ENCODE measurements around the gene KBTBD4. TPM values are rescaled to one million over a fixed set of nuclear protein-coding genes. Genes with fewer than 3 reads are reported as not detected.

KBTBD4 gene
- total RNA-seq, 1 experiment from 2014 or later = 42.8 TPM

DNA sequence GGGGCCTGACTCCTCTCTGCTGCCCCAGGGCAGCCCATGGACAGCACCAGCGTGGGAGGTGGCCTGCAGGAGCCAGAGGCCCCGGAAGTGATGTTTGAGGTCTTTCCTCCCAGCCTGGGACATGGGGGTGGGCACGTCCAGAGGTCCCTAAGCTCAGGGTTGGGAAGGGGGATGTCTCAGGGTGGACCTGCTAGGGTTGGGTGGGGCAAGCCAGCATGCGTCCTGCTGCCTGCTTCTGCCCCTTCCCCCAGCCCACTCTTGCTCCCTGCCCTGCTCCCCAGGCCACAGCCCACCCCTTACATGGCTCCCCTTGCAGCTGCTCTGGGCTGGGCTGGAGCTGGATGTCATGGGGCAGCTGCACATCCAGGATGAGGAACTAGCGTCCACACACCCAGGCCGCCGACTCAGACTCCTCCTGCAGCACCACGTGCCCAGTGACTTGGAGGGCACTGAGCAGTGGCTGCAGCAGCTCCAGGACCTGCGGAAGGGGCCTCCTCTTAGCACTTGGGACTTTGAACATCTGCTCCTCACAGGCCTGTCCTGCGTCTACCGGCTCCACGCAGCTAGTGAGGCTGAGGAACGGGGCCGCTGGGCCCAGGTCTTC, 9.1 kb upstream of the KBTBD4 start:
- peaks cover 4% of the 10 kb centered on the region for H3K27me3 ChIP-seq (replicated peaks; ENCODE audit: insufficient read depth, low read depth, low read length, poor library complexity)
- no peaks in the 10 kb centered on the region for H3K9me3 ChIP-seq (ENCODE audit: low read depth, low read length, poor library complexity, severe bottlenecking)
- no TSS peak for BruUV-seq (replicated peaks)
- intact Hi-C loops (cut with micrococcal nuclease; ENCODE audit: unreplicated experiment) = loop anchor here (10.0 kb wide), 1 partner anchor 57 kb away; the partner anchor contains the start of gene MTCH2
- CTCF ChIA-PET = no interaction called here
- DNase-seq (ENCODE audit: low spot score) = no peak
- H3K36me3 ChIP-seq (ENCODE audit: insufficient read depth, low read length, poor library complexity, severe bottlenecking) = peaks cover 22% of the 10 kb centered on the region
- TF ChIP-seq EZH2 (IDR thresholded peaks at IDR 0.05; ENCODE audit: borderline replicate concordance, low read depth, low read length, poor library complexity, severe bottlenecking) = no peak
- TF ChIP-seq, protein P1, sequence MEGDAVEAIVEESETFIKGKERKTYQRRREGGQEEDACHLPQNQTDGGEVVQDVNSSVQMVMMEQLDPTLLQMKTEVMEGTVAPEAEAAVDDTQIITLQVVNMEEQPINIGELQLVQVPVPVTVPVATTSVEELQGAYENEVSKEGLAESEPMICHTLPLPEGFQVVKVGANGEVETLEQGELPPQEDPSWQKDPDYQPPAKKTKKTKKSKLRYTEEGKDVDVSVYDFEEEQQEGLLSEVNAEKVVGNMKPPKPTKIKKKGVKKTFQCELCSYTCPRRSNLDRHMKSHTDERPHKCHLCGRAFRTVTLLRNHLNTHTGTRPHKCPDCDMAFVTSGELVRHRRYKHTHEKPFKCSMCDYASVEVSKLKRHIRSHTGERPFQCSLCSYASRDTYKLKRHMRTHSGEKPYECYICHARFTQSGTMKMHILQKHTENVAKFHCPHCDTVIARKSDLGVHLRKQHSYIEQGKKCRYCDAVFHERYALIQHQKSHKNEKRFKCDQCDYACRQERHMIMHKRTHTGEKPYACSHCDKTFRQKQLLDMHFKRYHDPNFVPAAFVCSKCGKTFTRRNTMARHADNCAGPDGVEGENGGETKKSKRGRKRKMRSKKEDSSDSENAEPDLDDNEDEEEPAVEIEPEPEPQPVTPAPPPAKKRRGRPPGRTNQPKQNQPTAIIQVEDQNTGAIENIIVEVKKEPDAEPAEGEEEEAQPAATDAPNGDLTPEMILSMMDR (conservative IDR thresholded peaks at IDR 0.05; ENCODE audit: low read depth, low read length) = no peak
- H3K4me3 ChIP-seq (ENCODE audit: low read depth, low read length, poor library complexity, severe bottlenecking) = no peak overlapping the region
- no peaks in the 10 kb centered on the region for H3K4me1 ChIP-seq (ENCODE audit: insufficient read depth, low read length, poor library complexity, severe bottlenecking)
- POLR2A ChIA-PET (ENCODE audit: low non-redundant PET) = no interaction called here
- no peak overlapping the region for H3K27ac ChIP-seq (ENCODE audit: low read depth, low read length, poor library complexity, severe bottlenecking)

DNA sequence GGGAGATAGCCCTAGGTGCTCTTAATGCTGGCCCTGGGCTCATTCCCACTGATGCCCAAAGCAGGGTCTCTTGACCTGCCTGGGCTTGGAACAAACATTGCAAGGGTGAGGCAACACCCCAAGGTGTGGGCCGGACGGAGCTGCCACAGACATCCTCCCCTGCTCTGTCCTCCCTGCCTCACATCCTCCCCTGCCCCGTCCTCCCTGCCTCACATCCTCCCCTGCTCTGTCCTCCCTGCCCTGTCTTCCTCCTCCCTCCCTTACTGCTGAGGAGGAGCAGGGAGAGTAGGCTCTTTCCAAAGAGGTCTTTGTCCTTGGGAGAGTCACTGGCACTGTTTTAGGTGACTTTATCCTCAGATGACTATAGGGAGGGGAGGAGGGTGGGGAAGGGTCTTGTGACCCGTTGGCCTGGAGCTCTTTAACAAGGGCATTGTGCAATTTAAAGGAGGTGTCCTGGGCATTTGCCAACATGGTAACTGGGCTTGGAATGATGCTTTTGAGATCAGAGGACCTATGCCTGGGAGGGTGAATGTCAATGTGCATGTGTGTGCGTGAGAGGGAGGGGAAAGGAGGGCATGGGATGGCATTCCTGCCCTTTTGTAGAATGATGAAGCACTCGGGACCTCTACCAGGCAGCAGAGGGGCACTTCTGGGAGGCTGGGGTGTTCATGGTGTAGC, 8.4 kb upstream of the KBTBD4 start:
- no peak for DNase-seq (ENCODE audit: low spot score)
- intact Hi-C loops (cut with micrococcal nuclease; ENCODE audit: unreplicated experiment) = loop anchor here (10.0 kb wide), 1 partner anchor 58 kb away; the partner anchor contains the start of gene MTCH2
- Histone ChIP-seq H3K36me3 (ENCODE audit: insufficient read depth, low read length, poor library complexity, severe bottlenecking) (peaks cover 28% of the 10 kb centered on the region), H3K27ac (ENCODE audit: low read depth, low read length, poor library complexity, severe bottlenecking) (no peak overlapping the region), H3K4me3 (ENCODE audit: low read depth, low read length, poor library complexity, severe bottlenecking) (no peak overlapping the region), H3K4me1 (ENCODE audit: insufficient read depth, low read length, poor library complexity, severe bottlenecking) (no peaks in the 10 kb centered on the region), H3K27me3 (replicated peaks; ENCODE audit: insufficient read depth, low read depth, low read length, poor library complexity) (no peaks in the 10 kb centered on the region), H3K9me3 (ENCODE audit: low read depth, low read length, poor library complexity, severe bottlenecking) (no peaks in the 10 kb centered on the region)
- ChIA-PET POLR2A (ENCODE audit: low non-redundant PET) (no interaction called here), CTCF (no interaction called here)
- no TSS peak for BruUV-seq (replicated peaks)
- no peak for TF ChIP-seq EZH2 (IDR thresholded peaks at IDR 0.05; ENCODE audit: borderline replicate concordance, low read depth, low read length, poor library complexity, severe bottlenecking)
- TF ChIP-seq, protein P1 (conservative IDR thresholded peaks at IDR 0.05; ENCODE audit: low read depth, low read length) = no peak

DNA sequence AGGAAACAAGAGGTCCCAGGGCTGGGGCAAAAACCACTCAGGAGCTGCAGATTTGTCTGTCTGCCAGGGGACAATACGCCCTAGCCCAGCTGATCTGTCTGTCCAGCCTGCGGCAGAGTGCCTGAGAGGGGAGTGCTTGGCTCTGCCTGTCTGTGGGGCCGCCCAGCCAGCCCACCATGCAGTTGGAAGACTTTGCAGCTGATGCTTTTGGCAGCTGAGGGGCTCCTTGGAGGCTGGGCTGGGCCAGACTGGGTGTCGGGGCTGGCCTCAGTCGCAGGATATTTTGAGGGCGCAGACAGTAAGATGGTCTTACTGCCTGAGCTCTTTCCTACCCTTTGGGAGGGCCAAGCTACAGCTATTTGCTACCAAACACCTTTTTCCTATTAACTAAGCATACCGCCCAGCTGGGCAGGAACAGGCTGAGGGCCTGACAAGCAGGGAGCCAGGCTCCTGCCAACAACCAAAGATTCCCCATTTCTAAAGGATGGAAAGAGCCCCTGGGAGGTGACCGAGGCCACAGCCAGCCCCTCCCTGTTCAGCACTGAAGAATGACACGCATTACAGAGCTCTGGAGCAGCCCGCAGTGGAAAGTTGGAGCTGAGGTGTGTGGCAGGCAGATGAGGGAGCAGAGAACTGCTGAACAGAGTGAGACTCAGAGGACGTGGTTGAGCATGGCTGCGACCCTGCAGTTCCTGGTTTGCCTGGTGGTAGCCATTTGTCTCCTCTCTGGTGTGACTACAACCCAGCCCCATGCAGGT, 7.5 kb upstream of the KBTBD4 start, which contains the start of gene FAM180B:
FAM180B (plus strand) TSS at position 581 of the 758 bp plus-strand sequence; CDS start at position 672, 91 bp downstream.
- Histone ChIP-seq H3K27ac (ENCODE audit: low read depth, low read length, poor library complexity, severe bottlenecking) (no peak within 1 kb of the TSS), H3K4me3 (ENCODE audit: low read depth, low read length, poor library complexity, severe bottlenecking) (no peak within 1 kb of the TSS), H3K27me3 (replicated peaks; ENCODE audit: insufficient read depth, low read depth, low read length, poor library complexity) (no peaks in the 10 kb centered on the region), H3K9me3 (ENCODE audit: low read depth, low read length, poor library complexity, severe bottlenecking) (no peaks in the 10 kb centered on the region), H3K36me3 (ENCODE audit: insufficient read depth, low read length, poor library complexity, severe bottlenecking) (peaks cover 37% of the 10 kb centered on the region), H3K4me1 (ENCODE audit: insufficient read depth, low read length, poor library complexity, severe bottlenecking) (no peaks in the 10 kb centered on the region)
- BruUV-seq (replicated peaks) = no TSS peak
- intact Hi-C loops (cut with micrococcal nuclease; ENCODE audit: unreplicated experiment) = loop anchor here (10.0 kb wide), 1 partner anchor 59 kb away; the partner anchor contains the start of gene MTCH2
- no peak for DNase-seq (ENCODE audit: low spot score)
- CTCF ChIA-PET = interaction anchor here (0.5 kb wide), 2 partner anchors 87 to 213 kb away, joined by 3 to 4 read pairs; no protein-coding TSS in a partner anchor
- TF ChIP-seq, protein P1 (conservative IDR thresholded peaks at IDR 0.05; ENCODE audit: low read depth, low read length) = no peak
- TF ChIP-seq EZH2 (IDR thresholded peaks at IDR 0.05; ENCODE audit: borderline replicate concordance, low read depth, low read length, poor library complexity, severe bottlenecking) = no peak
- POLR2A ChIA-PET (ENCODE audit: low non-redundant PET) = interaction anchor here (0.6 kb wide), 1 partner anchor 146 kb away, joined by 4 read pairs; no protein-coding TSS in a partner anchor

Measured in A673 (cell line).